HepG2 (cell line): ENCODE results near the gene CCDC142. TPM values are rescaled to one million over a fixed set of nuclear protein-coding genes. Genes with fewer than 3 reads are reported as not detected.

Experiments used
- HNRNPK ChIP-seq: fragments of 200-400 bp; formaldehyde crosslinking; IDR thresholded peaks from 2 replicates; pipeline ENCODE4 v1.6.1; 2018; ENCODE audit warnings: low read length, low read depth, moderate library complexity, mild to moderate bottlenecking; ENCODE audit not compliant: poor library complexity, severe bottlenecking
- HNRNPLL ChIP-seq: fragments of 200-400 bp; formaldehyde crosslinking; IDR thresholded peaks from 2 replicates; pipeline ENCODE4 v1.6.1; 2017; ENCODE audit warnings: mild to moderate bottlenecking, low read depth, low read length; ENCODE audit not compliant: poor library complexity, severe bottlenecking
- IRX3 ChIP-seq: sonication (generic); formaldehyde crosslinking; IDR thresholded peaks from 2 replicates; pipeline ENCODE4 v1.8.1; 2023; ENCODE audit warnings: mild to moderate bottlenecking, low read depth, missing genetic modification reagents, borderline replicate concordance
- NFE2 ChIP-seq: sonication (generic); formaldehyde crosslinking; IDR thresholded peaks from 2 replicates; pipeline ENCODE4 v1.4.0; 2020; ENCODE audit warnings: missing genetic modification reagents
- PHF20 ChIP-seq: sonication (generic); formaldehyde crosslinking; IDR thresholded peaks from 2 replicates; pipeline ENCODE4 v1.5.0; 2020; ENCODE audit warnings: mild to moderate bottlenecking, missing genetic modification reagents
- RBAK ChIP-seq: sonication (generic); formaldehyde crosslinking; IDR thresholded peaks from 2 replicates; pipeline ENCODE4 v1.5.1; 2020; ENCODE audit warnings: mild to moderate bottlenecking, missing genetic modification reagents
- SRSF4 ChIP-seq: fragments of 200-400 bp; formaldehyde crosslinking; IDR thresholded peaks from one replicate; pipeline ENCODE4 v1.6.1; 2018; ENCODE audit warnings: mild to moderate bottlenecking, low read depth, low read length, moderate library complexity; ENCODE audit not compliant: poor library complexity, severe bottlenecking
- TAF1 ChIP-seq: sonication (generic); formaldehyde crosslinking; IDR thresholded peaks from 2 replicates; pipeline ENCODE4 v1.4.0; 2020; ENCODE audit warnings: missing genetic modification reagents
- TBX2 ChIP-seq: sonication (generic); formaldehyde crosslinking; IDR thresholded peaks from 2 replicates; pipeline ENCODE4 v1.5.0; 2020; ENCODE audit warnings: missing genetic modification reagents, mild to moderate bottlenecking, borderline replicate concordance
- ZNF674 ChIP-seq: sonication (generic); formaldehyde crosslinking; IDR thresholded peaks from 2 replicates; pipeline ENCODE4 v1.5.0; 2020; ENCODE audit warnings: low read depth, mild to moderate bottlenecking, missing genetic modification reagents
- polyA plus RNA-seq, 8 experiments: library from polyadenylated mRNA; depleted of rRNA in 3 of 8; stranded (reverse) in 7 of 8; unstranded in 1 of 8; fragments of >200 nt; fragmentation: Illumina TruSeq in 4 of 8; extraction: Trizol in 4 of 8; gene quantifications; 2 replicates each; pipeline versions ENCODE4 v1.2.1 to v1.2.3, GENCODE V29; 2011 to 2016; ENCODE audit warnings: low read depth in 4 of 8, missing spikeins in 1 of 8, mixed read lengths in 1 of 8; ENCODE audit not compliant: insufficient read depth in 1 of 8
- total RNA-seq, 5 experiments: library from RNA; depleted of rRNA; stranded (reverse); fragments of >200 nt; fragmentation: Illumina TruSeq; extraction: Trizol; gene quantifications; 2 replicates each; pipeline ENCODE4 v1.2.3, GENCODE V29; 2016; ENCODE audit warnings: low read depth in 1 of 5
- TF ChIP-seq, protein P1 (sequence below): sonication (generic); formaldehyde crosslinking; IDR thresholded peaks from 2 replicates; pipeline ENCODE4 v1.5.0; 2020; ENCODE audit warnings: missing genetic modification reagents
- TF ChIP-seq, protein P2 (sequence below): sonication (generic); formaldehyde crosslinking; IDR thresholded peaks from 2 replicates; pipeline ENCODE4 v1.5.1; 2020; ENCODE audit warnings: mild to moderate bottlenecking, missing genetic modification reagents
- TF ChIP-seq, protein P3 (sequence below): sonication (generic); formaldehyde crosslinking; IDR thresholded peaks from 2 replicates; pipeline ENCODE4 v1.4.0; 2020; ENCODE audit warnings: missing genetic modification reagents; ENCODE audit errors: not compliant biosample characterization
- TF ChIP-seq, protein P4 (sequence below): sonication (generic); formaldehyde crosslinking; conservative IDR thresholded peaks from 2 replicates; pipeline ENCODE4 v1.4.0; 2020; ENCODE audit warnings: missing genetic modification reagents
- TF ChIP-seq, protein P5 (sequence below): sonication (generic); formaldehyde crosslinking; IDR thresholded peaks from 2 replicates; pipeline ENCODE4 v1.8.0; 2022; ENCODE audit warnings: mild to moderate bottlenecking, missing genetic modification reagents, moderate library complexity

CCDC142 gene
- total and polyA plus RNA-seq, 2 of the 13 experiments (the other 11 are each of a cell fraction or from before 2014, with no cell fraction given) = 14.7 to 30.4 TPM

GRCh38 chr2:74513605-74514367 lies 31.0 kb upstream of the CCDC142 start (continued):
- TF ChIP-seq, protein P1, sequence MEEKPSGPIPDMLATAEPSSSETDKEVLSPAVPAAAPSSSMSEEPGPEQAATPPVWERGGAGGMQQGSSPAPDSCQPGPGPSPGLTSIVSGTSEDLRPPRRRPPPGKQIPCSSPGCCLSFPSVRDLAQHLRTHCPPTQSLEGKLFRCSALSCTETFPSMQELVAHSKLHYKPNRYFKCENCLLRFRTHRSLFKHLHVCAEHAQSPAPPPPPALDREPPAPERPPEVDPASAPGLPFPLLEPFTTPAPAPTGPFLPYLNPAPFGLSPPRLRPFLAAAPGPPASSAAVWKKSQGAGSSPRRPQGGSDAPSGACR (CRISPR knock-in tag) = no peak
- TF ChIP-seq NFE2 (CRISPR knock-in tag) (no peak), HNRNPLL (peak; percentile 1), RBAK (no peak), TBX2 (CRISPR knock-in tag) (peak; percentile 41; the same call in 1 of the 2 replicates), SRSF4 (no peak), ZNF674 (CRISPR knock-in tag) (no peak), HNRNPK (peak; percentile 82), PHF20 (CRISPR knock-in tag) (no peak), TAF1 (CRISPR knock-in tag) (no peak), IRX3 (CRISPR knock-in tag) (no peak)
- TF ChIP-seq, protein P2, sequence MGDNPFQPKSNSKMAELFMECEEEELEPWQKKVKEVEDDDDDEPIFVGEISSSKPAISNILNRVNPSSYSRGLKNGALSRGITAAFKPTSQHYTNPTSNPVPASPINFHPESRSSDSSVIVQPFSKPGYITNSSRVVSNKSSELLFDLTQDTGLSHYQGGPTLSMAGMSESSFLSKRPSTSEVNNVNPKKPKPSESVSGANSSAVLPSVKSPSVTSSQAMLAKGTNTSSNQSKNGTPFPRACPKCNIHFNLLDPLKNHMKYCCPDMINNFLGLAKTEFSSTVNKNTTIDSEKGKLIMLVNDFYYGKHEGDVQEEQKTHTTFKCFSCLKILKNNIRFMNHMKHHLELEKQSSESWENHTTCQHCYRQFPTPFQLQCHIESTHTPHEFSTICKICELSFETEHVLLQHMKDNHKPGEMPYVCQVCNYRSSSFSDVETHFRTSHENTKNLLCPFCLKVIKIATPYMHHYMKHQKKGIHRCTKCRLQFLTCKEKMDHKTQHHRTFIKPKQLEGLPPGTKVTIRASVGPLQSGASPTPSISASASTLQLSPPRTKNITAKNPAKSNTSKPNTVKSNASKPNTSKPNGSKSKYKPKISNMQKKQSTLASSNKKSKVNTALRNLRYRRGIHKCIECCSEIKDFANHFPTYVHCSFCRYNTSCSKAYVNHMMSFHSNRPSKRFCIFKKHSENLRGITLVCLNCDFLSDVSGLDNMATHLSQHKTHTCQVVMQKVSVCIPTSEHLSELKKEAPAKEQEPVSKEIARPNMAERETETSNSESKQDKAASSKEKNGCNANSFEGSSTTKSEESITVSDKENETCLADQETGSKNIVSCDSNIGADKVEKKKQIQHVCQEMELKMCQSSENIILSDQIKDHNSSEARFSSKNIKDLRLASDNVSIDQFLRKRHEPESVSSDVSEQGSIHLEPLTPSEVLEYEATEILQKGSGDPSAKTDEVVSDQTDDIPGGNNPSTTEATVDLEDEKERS (CRISPR knock-in tag) = no peak
- TF ChIP-seq, protein P3, sequence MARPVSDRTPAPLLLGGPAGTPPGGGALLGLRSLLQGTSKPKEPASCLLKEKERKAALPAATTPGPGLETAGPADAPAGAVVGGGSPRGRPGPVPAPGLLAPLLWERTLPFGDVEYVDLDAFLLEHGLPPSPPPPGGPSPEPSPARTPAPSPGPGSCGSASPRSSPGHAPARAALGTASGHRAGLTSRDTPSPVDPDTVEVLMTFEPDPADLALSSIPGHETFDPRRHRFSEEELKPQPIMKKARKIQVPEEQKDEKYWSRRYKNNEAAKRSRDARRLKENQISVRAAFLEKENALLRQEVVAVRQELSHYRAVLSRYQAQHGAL (CRISPR knock-in tag) = no peak
- TF ChIP-seq, protein P4, sequence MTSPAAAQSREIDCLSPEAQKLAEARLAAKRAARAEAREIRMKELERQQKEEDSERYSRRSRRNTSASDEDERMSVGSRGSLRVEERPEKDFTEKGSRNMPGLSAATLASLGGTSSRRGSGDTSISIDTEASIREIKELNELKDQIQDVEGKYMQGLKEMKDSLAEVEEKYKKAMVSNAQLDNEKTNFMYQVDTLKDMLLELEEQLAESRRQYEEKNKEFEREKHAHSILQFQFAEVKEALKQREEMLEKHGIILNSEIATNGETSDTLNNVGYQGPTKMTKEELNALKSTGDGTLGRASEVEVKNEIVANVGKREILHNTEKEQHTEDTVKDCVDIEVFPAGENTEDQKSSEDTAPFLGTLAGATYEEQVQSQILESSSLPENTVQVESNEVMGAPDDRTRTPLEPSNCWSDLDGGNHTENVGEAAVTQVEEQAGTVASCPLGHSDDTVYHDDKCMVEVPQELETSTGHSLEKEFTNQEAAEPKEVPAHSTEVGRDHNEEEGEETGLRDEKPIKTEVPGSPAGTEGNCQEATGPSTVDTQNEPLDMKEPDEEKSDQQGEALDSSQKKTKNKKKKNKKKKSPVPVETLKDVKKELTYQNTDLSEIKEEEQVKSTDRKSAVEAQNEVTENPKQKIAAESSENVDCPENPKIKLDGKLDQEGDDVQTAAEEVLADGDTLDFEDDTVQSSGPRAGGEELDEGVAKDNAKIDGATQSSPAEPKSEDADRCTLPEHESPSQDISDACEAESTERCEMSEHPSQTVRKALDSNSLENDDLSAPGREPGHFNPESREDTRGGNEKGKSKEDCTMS = no peak
- TF ChIP-seq, protein P5, sequence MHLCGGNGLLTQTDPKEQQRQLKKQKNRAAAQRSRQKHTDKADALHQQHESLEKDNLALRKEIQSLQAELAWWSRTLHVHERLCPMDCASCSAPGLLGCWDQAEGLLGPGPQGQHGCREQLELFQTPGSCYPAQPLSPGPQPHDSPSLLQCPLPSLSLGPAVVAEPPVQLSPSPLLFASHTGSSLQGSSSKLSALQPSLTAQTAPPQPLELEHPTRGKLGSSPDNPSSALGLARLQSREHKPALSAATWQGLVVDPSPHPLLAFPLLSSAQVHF (CRISPR knock-in tag) = 0 out of 2 replicates have a peak, but pooled peaks have one; percentile 63
- TF ChIP-seq, all 625 proteins: peak for 32
